ENCODE measurements around the gene PGAP2. TPM values are rescaled to one million over a fixed set of nuclear protein-coding genes. Genes with fewer than 3 reads are reported as not detected.

The PGAP2 gene
- total RNA-seq, 1 donor from 2014 or later: 22.7 TPM

GRCh38 chr11:3826721-3827120 lies 18.4 kb downstream of the PGAP2 start:
- Mint-ChIP-seq H3K27ac (ENCODE audit: unreplicated experiment) (no peak overlapping the region), H3K36me3 (ENCODE audit: low read depth, unreplicated experiment) (peaks cover 32% of the 10 kb centered on the region), H3K9me3 (ENCODE audit: unreplicated experiment) (no peaks in the 10 kb centered on the region), H3K4me1 (ENCODE audit: unreplicated experiment) (peaks cover 27% of the 10 kb centered on the region), H3K4me3 (ENCODE audit: unreplicated experiment) (no peak overlapping the region), H3K27me3 (ENCODE audit: unreplicated experiment) (peaks cover 16% of the 10 kb centered on the region)
- no peak for DNase-seq (ENCODE audit: low spot score)
- no peak for TF ChIP-seq CTCF (IDR thresholded peaks at IDR 0.05; ENCODE audit: unreplicated experiment)

GRCh38 chr11:3827434-3828186 lies 19.2 kb downstream of the PGAP2 start:
- Mint-ChIP-seq H3K36me3 (ENCODE audit: low read depth, unreplicated experiment) (peaks cover 32% of the 10 kb centered on the region), H3K4me3 (ENCODE audit: unreplicated experiment) (no peak overlapping the region), H3K4me1 (ENCODE audit: unreplicated experiment) (peaks cover 36% of the 10 kb centered on the region), H3K27ac (ENCODE audit: unreplicated experiment) (no peak overlapping the region), H3K9me3 (ENCODE audit: unreplicated experiment) (no peaks in the 10 kb centered on the region), H3K27me3 (ENCODE audit: unreplicated experiment) (peaks cover 16% of the 10 kb centered on the region)
- no peak for TF ChIP-seq CTCF (IDR thresholded peaks at IDR 0.05; ENCODE audit: unreplicated experiment)
- DNase-seq (ENCODE audit: low spot score): no peak

GRCh38 chr11:3830088-3830487 lies 21.7 kb downstream of the PGAP2 start:
- H3K4me1 Mint-ChIP-seq (ENCODE audit: unreplicated experiment): peaks cover 47% of the 10 kb centered on the region

GRCh38 chr11:3830730-3831129 lies 22.4 kb downstream of the PGAP2 start:
- TF ChIP-seq CTCF (IDR thresholded peaks at IDR 0.05; ENCODE audit: unreplicated experiment): no peak
- Mint-ChIP-seq H3K27ac (ENCODE audit: unreplicated experiment) (no peak overlapping the region), H3K27me3 (ENCODE audit: unreplicated experiment) (peaks cover 20% of the 10 kb centered on the region)

More at GRCh38 chr11:3830088-3830487, 21.7 kb downstream of the PGAP2 start:
- H3K4me3 Mint-ChIP-seq (ENCODE audit: unreplicated experiment): peak overlapping the region; percentile 1
- H3K9me3 Mint-ChIP-seq (ENCODE audit: unreplicated experiment): no peaks in the 10 kb centered on the region
- H3K27me3 Mint-ChIP-seq (ENCODE audit: unreplicated experiment): peaks cover 14% of the 10 kb centered on the region
- peaks cover 42% of the 10 kb centered on the region for H3K36me3 Mint-ChIP-seq (ENCODE audit: low read depth, unreplicated experiment)
- DNase-seq (ENCODE audit: low spot score): no peak
- no peak for TF ChIP-seq CTCF (IDR thresholded peaks at IDR 0.05; ENCODE audit: unreplicated experiment)
- H3K27ac Mint-ChIP-seq (ENCODE audit: unreplicated experiment): no peak overlapping the region

More at GRCh38 chr11:3830730-3831129, 22.4 kb downstream of the PGAP2 start:
- peaks cover 47% of the 10 kb centered on the region for H3K36me3 Mint-ChIP-seq (ENCODE audit: low read depth, unreplicated experiment)
- DNase-seq (ENCODE audit: low spot score): no peak
- H3K4me3 Mint-ChIP-seq (ENCODE audit: unreplicated experiment): peak overlapping the region; percentile 27
- no peaks in the 10 kb centered on the region for H3K9me3 Mint-ChIP-seq (ENCODE audit: unreplicated experiment)
- peaks cover 52% of the 10 kb centered on the region for H3K4me1 Mint-ChIP-seq (ENCODE audit: unreplicated experiment)

Measured in endothelial cell (in vitro differentiated cells).